LNCAP (cell line): ENCODE measurements around the gene TBCD.

ENCODE experiments used
- CTCF ChIP-seq: fragments of 450-650 bp; IDR thresholded peaks from 2 replicates; pipeline ENCODE4 v1.5.1; 2017; ENCODE audit warnings: mild to moderate bottlenecking

The TBCD gene

DNA sequence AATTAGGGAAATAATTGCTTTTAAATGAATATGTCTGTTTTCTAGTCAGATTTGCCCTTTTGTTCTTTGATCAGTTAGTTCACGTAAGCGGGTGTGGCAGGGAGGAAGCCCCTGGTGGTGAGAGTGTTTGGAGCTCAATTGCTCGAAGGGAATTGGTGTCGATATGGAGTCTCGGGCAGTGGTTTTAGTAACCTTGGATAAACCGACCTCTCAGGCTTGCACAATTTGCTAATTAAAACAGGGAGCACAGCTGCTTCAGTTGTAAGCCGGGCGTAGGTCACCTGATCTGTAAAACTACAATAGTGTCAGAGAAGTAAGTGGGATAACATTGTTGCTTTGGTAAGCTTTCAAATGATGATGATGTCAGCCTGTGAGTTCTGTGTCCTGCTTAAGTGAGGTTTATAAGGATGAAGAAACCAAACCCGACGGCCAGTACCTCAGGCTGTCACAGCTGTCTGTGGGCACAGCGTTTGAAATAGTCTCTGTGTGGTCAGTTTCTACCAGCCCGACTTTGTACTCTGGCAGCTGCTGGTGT is 85.0 kb downstream of the TBCD start:
- TF ChIP-seq CTCF: no peak

DNA sequence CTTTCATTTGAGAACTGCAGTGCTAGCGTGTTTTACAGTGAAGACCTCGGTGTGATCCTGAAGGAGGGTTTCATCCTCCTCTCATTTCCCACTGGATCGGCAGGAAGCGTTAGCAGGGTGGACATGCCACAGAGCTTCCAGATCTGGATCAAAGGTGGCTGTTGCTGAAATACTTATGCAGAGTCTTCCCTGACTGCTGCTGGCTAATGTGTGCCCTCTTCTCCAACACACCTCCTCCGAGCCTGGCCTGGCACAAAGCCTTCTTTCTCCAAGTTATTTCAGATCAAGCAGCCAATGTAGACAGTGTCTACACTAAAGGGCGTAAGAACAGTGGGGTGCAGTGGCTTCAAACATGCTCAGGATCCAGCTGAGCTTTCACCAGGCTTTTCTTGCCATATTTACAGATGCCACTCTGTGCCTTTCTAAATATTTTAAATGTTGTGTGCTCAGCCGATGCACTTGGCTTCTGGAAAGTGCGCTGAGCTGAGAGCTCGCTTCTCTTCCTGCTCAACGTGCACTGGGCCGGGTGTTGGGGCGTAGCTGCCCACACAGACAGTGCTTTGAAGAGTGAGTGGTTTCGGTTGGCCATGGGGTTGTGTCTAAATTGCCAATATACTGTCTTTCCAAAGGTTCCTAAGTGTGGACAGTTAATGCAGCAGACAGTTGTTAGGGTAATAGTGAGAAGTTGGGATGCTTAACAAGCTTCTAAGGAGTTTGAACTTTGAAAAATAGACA is 85.9 kb downstream of the TBCD start:
- TF ChIP-seq CTCF: no peak

DNA sequence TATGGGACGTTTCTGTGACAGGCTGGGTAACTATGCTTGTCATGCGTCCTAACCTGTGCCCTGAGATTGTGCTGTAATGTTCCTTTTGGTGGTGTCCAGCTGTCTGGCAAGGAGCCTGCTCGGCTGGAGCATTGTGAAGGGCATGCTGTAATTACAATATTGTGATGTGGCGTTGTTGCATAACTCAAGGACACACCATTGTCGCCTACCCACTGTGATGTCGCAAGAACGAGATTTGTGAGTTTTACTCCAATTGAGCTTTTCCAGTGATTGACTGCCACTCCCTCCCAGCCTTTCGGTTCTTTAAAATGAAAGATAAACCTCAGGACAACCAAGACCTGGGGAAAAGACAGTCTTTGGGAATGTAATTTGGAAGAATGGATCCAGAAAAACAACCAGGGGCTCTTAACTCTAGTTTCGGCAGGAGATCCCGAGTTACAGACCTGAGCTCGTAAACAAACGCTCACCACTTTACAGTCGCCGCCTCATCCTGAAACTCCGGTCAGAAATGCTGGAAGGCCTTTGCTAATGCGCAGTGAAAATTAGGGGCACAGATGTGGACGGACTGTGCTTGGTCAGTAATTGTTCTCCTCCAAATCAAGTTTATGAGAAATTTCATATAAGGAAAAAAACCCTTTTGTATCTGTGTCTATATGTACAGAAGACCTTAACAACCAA is 86.7 kb downstream of the TBCD start:
- TF ChIP-seq CTCF: no peak

- TF ChIP-seq CTCF: no peak
Observed at GRCh38 chr17:82839617-82840292, 87.9 kb downstream of the TBCD start, which contains the start of gene ZNF750. TSS of gene ZNF750 (minus strand) at chr17:82840022. CDS start at chr17:82832454, 7,568 bp downstream.

DNA sequence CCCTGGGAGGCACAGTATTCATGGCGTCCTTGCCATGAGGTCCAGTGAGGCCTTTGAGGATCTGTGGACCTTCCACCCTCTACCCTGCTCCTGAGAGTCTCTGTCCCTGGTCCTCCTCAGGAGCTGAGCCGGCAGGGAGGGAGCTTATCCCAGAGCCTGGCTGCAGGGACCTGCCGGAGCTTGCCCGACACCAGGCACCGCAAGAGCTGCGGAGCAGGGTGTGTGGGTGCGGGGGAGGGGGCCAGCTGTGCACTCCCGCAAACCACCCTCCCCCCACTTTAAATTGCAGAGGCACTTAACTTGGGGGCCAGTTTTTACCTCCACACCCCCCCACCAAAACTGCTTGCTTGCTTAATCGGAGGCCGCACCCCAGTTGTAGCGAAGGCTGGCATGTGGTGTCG is 88.6 kb downstream of the TBCD start:
- TF ChIP-seq CTCF: no peak

DNA sequence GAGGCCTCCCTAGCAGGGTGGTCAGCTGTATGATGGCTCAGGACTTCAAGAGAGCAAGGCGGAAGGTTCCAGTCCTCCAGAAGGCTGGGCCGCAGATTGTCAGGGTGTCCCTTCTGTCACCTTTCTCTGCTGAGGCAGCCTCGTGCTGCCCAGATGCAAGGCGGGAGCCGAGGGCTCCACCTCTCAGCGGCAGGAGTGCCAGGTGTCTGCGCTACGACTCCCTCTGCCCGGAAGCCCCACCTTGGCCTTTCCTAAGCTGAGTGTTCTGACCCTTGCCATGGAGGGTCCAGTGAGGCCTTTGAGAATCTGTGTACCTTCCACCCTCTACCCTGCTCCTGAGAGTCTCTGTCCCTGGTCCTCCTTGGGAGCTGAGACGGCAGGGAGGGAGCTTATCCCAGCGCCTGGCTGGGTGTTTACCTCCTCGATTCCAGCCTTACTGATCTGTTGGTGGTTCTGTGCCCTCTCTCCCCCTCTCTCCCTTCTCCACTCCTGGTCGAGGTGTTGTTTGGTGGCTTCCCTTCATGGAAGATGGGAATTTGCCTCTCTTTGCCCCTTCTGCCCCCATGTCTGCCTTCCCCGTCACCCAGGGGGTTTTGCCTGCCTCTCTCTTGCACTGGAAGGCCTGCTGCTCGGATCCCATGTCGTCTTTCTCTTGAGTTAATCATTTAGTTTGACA is 90.2 kb downstream of the TBCD start:
- TF ChIP-seq CTCF: no peak
